ENCODE measurements around the gene ACKR4. TPM values are rescaled to one million over a fixed set of nuclear protein-coding genes. Genes with fewer than 3 reads are reported as not detected.

Gene ACKR4
- total RNA-seq, 1 experiment from 2014 or later: not detected

DNA sequence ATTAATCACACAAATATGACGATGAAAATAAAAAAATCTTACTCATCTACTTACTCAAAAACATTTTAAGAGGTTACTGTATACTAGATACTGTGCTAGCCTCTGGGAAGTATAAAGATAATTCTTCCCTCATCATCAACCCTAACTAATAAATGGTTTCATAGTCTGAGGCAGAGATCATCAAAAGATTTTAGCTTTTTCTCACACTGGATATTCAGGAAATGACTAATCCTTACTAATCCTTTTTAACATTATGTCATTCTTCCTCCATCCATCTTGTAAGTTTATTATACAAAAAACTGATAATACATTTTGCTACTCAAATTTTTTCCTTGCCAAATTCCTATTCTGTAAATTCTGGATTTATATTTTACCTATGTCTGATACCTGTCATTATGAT is 32.9 kb downstream of the ACKR4 start:
- POLR2A ChIA-PET: no interaction called here

DNA sequence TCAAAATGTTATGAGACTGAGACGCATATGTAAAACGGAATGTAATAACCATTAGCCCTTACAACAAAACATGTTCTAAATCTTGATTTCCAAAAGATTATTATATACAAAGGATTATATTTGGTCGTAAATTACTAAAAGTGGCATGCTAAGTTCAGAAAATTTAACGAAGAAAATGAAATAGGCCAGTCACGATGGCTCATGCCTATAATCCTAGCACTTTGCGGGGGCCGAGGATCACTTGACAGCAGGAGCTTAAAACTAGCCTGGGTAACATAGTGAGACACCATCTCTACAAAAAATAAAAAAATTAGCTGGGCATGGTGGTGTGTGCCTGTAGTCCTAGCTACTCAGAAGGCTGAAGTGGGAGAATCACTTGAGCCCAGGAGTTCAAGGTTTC is 33.5 kb downstream of the ACKR4 start:
- intact Hi-C loops (cut with micrococcal nuclease; ENCODE audit: unreplicated experiment): no loop called here
- Histone ChIP-seq H3K4me1 (no peaks in the 10 kb centered on the region), H3K4me3 (ENCODE audit: low read depth, low read length) (no peak overlapping the region), H3K27me3 (replicated peaks; ENCODE audit: control insufficient read depth, insufficient read depth, low read length) (no peaks in the 10 kb centered on the region), H3K9me3 (no peaks in the 10 kb centered on the region), H3K36me3 (ENCODE audit: control insufficient read depth, insufficient read depth, low read length) (no peaks in the 10 kb centered on the region)
- H3K4me3 Mint-ChIP-seq (ENCODE audit: unreplicated experiment): no peak overlapping the region
- no peaks in the 10 kb centered on the region for H3K4me1 Mint-ChIP-seq (ENCODE audit: low read depth, unreplicated experiment)
- no peak for DNase-seq
- no peak overlapping the region for H3K27ac Mint-ChIP-seq (ENCODE audit: unreplicated experiment)
- no TSS peak for BruUV-seq (replicated peaks)
- TF ChIP-seq, protein P1, sequence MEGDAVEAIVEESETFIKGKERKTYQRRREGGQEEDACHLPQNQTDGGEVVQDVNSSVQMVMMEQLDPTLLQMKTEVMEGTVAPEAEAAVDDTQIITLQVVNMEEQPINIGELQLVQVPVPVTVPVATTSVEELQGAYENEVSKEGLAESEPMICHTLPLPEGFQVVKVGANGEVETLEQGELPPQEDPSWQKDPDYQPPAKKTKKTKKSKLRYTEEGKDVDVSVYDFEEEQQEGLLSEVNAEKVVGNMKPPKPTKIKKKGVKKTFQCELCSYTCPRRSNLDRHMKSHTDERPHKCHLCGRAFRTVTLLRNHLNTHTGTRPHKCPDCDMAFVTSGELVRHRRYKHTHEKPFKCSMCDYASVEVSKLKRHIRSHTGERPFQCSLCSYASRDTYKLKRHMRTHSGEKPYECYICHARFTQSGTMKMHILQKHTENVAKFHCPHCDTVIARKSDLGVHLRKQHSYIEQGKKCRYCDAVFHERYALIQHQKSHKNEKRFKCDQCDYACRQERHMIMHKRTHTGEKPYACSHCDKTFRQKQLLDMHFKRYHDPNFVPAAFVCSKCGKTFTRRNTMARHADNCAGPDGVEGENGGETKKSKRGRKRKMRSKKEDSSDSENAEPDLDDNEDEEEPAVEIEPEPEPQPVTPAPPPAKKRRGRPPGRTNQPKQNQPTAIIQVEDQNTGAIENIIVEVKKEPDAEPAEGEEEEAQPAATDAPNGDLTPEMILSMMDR (IDR thresholded peaks at IDR 0.05; ENCODE audit: insufficient read depth in 1 of 2, low read depth in 1 of 2, low read length in 1 of 2, severe bottlenecking in 1 of 2, unreplicated experiment in 1 of 2): no peak
- no peaks in the 10 kb centered on the region for H3K27me3 Mint-ChIP-seq (ENCODE audit: insufficient read depth, unreplicated experiment)
- no peaks in the 10 kb centered on the region for H3K9me3 Mint-ChIP-seq (ENCODE audit: unreplicated experiment)
- H3K36me3 Mint-ChIP-seq (ENCODE audit: insufficient read depth, unreplicated experiment): peaks cover 5% of the 10 kb centered on the region
- POLR2A ChIA-PET: no interaction called here
- CTCF ChIA-PET: no interaction called here

More for the DNA sequence above, 32.9 kb downstream of the ACKR4 start:
- intact Hi-C loops (cut with micrococcal nuclease; ENCODE audit: unreplicated experiment): no loop called here
- DNase-seq: no peak
- H3K27ac Mint-ChIP-seq (ENCODE audit: unreplicated experiment): no peak overlapping the region
- Histone ChIP-seq H3K4me1 (no peaks in the 10 kb centered on the region), H3K4me3 (ENCODE audit: low read depth, low read length) (no peak overlapping the region), H3K27me3 (replicated peaks; ENCODE audit: control insufficient read depth, insufficient read depth, low read length) (no peaks in the 10 kb centered on the region), H3K36me3 (ENCODE audit: control insufficient read depth, insufficient read depth, low read length) (no peaks in the 10 kb centered on the region), H3K9me3 (no peaks in the 10 kb centered on the region)
- no peaks in the 10 kb centered on the region for H3K4me1 Mint-ChIP-seq (ENCODE audit: low read depth, unreplicated experiment)
- H3K9me3 Mint-ChIP-seq (ENCODE audit: unreplicated experiment): no peaks in the 10 kb centered on the region
- no peak overlapping the region for H3K4me3 Mint-ChIP-seq (ENCODE audit: unreplicated experiment)
- CTCF ChIA-PET: no interaction called here
- no peaks in the 10 kb centered on the region for H3K27me3 Mint-ChIP-seq (ENCODE audit: insufficient read depth, unreplicated experiment)
- H3K36me3 Mint-ChIP-seq (ENCODE audit: insufficient read depth, unreplicated experiment): peaks cover 5% of the 10 kb centered on the region
- TF ChIP-seq, protein P1 (IDR thresholded peaks at IDR 0.05; ENCODE audit: insufficient read depth in 1 of 2, low read depth in 1 of 2, low read length in 1 of 2, severe bottlenecking in 1 of 2, unreplicated experiment in 1 of 2): no peak
- BruUV-seq (replicated peaks): no TSS peak

DNA sequence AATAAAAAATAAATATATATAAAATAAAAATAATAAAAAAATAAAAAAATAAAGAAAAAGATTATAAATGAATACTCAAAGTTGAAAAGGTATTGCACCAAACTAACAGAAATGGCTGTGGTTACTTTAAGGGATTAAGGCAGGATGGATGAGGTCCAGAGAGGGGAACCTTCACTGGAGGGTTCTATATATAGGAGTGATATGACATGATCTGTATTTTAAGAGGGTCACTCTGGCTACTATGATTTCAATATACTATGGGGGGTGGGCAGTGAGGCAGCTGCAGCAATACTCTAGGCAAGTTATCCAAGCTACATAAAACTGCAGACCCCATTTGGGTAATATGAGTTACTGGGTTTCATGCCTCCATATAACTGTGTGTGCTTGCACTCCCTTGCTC is 38.0 kb downstream of the ACKR4 start:
- Mint-ChIP-seq H3K9me3 (ENCODE audit: unreplicated experiment) (no peaks in the 10 kb centered on the region), H3K27me3 (ENCODE audit: insufficient read depth, unreplicated experiment) (no peaks in the 10 kb centered on the region), H3K4me3 (ENCODE audit: unreplicated experiment) (no peak overlapping the region), H3K4me1 (ENCODE audit: low read depth, unreplicated experiment) (no peaks in the 10 kb centered on the region), H3K27ac (ENCODE audit: unreplicated experiment) (no peak overlapping the region), H3K36me3 (ENCODE audit: insufficient read depth, unreplicated experiment) (peaks cover 2% of the 10 kb centered on the region)
- ChIA-PET CTCF (no interaction called here), POLR2A (no interaction called here)
- TF ChIP-seq, protein P1 (IDR thresholded peaks at IDR 0.05; ENCODE audit: insufficient read depth in 1 of 2, low read depth in 1 of 2, low read length in 1 of 2, severe bottlenecking in 1 of 2, unreplicated experiment in 1 of 2): no peak
- intact Hi-C loops (cut with micrococcal nuclease; ENCODE audit: unreplicated experiment): no loop called here
- H3K9me3 ChIP-seq: no peaks in the 10 kb centered on the region
- H3K4me1 ChIP-seq: no peaks in the 10 kb centered on the region
- DNase-seq: no peak
- BruUV-seq (replicated peaks): no TSS peak
- no peaks in the 10 kb centered on the region for H3K27me3 ChIP-seq (replicated peaks; ENCODE audit: control insufficient read depth, insufficient read depth, low read length)
- H3K36me3 ChIP-seq (ENCODE audit: control insufficient read depth, insufficient read depth, low read length): no peaks in the 10 kb centered on the region
- H3K4me3 ChIP-seq (ENCODE audit: low read depth, low read length): no peak overlapping the region
